ENCODE results near the gene SLC6A1. TPM values are rescaled to one million over a fixed set of nuclear protein-coding genes. Genes with fewer than 3 reads are reported as not detected.

SLC6A1 gene
- total RNA-seq, 2 experiments from 2014 or later: not detected

- ChIA-PET POLR2A (interaction anchor here (0.6 kb wide), 2 partner anchors 354 to 1960 kb away, joined by 3 to 4 read pairs; no protein-coding TSS in a partner anchor), CTCF (ENCODE audit: unreplicated experiment) (no interaction called here)
- Histone ChIP-seq H3K4me3 (ENCODE audit: low read depth, low read length, poor library complexity, severe bottlenecking) (no peak overlapping the region), H4K20me1 (ENCODE audit: insufficient read depth, low read length) (no peaks in the 10 kb centered on the region), H3K36me3 (ENCODE audit: insufficient read depth, low read length) (no peaks in the 10 kb centered on the region), H3K79me2 (ENCODE audit: insufficient read depth, low read depth, low read length) (no peaks in the 10 kb centered on the region), H3K9me3 (ENCODE audit: low read length) (no peaks in the 10 kb centered on the region), H3K27ac (ENCODE audit: low read depth, low read length, poor library complexity, severe bottlenecking) (no peak overlapping the region), H2AFZ (ENCODE audit: low read length) (no peak overlapping the region), H3K4me1 (ENCODE audit: insufficient read depth, low read length, poor library complexity, severe bottlenecking) (no peaks in the 10 kb centered on the region), H3K4me2 (ENCODE audit: low read length) (no peak overlapping the region), H3K9me2 (ENCODE audit: insufficient read depth, low read length) (no peaks in the 10 kb centered on the region)
- BruUV-seq (replicated peaks): no TSS peak
- DNase-seq (ENCODE audit: low spot score): no peak
- intact Hi-C loops (cut with micrococcal nuclease; ENCODE audit: unreplicated experiment): loop anchor here (5.0 kb wide), 1 partner anchor 224 kb away; no protein-coding TSS in a partner anchor
- no peak for TF ChIP-seq EZH2phosphoT487 (IDR thresholded peaks at IDR 0.05; ENCODE audit: borderline replicate concordance, low read depth, low read length)
- TF ChIP-seq, protein P1, sequence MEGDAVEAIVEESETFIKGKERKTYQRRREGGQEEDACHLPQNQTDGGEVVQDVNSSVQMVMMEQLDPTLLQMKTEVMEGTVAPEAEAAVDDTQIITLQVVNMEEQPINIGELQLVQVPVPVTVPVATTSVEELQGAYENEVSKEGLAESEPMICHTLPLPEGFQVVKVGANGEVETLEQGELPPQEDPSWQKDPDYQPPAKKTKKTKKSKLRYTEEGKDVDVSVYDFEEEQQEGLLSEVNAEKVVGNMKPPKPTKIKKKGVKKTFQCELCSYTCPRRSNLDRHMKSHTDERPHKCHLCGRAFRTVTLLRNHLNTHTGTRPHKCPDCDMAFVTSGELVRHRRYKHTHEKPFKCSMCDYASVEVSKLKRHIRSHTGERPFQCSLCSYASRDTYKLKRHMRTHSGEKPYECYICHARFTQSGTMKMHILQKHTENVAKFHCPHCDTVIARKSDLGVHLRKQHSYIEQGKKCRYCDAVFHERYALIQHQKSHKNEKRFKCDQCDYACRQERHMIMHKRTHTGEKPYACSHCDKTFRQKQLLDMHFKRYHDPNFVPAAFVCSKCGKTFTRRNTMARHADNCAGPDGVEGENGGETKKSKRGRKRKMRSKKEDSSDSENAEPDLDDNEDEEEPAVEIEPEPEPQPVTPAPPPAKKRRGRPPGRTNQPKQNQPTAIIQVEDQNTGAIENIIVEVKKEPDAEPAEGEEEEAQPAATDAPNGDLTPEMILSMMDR (conservative IDR thresholded peaks at IDR 0.05; ENCODE audit: low read length): no peak
Measured at GRCh38 chr3:10981031-10981430, 11.5 kb upstream of the SLC6A1 start.

GRCh38 chr3:10981961-10982360, 10.6 kb upstream of the SLC6A1 start:
- no peaks in the 10 kb centered on the region for H3K4me1 ChIP-seq (ENCODE audit: insufficient read depth, low read length, poor library complexity, severe bottlenecking)
- H3K36me3 ChIP-seq (ENCODE audit: insufficient read depth, low read length): no peaks in the 10 kb centered on the region
- DNase-seq (ENCODE audit: low spot score): no peak
- H4K20me1 ChIP-seq (ENCODE audit: insufficient read depth, low read length): no peaks in the 10 kb centered on the region
- no peak overlapping the region for H2AFZ ChIP-seq (ENCODE audit: low read length)
- no peaks in the 10 kb centered on the region for H3K9me2 ChIP-seq (ENCODE audit: insufficient read depth, low read length)
- no peak overlapping the region for H3K4me3 ChIP-seq (ENCODE audit: low read depth, low read length, poor library complexity, severe bottlenecking)
- TF ChIP-seq EZH2phosphoT487 (IDR thresholded peaks at IDR 0.05; ENCODE audit: borderline replicate concordance, low read depth, low read length): no peak
- TF ChIP-seq, protein P1 (conservative IDR thresholded peaks at IDR 0.05; ENCODE audit: low read length): no peak
- no peak overlapping the region for H3K27ac ChIP-seq (ENCODE audit: low read depth, low read length, poor library complexity, severe bottlenecking)
- POLR2A ChIA-PET: interaction anchor here (0.9 kb wide), 1 partner anchor 22 kb away, joined by 3 read pairs; no protein-coding TSS in a partner anchor
- H3K9me3 ChIP-seq (ENCODE audit: low read length): no peaks in the 10 kb centered on the region
- intact Hi-C loops (cut with micrococcal nuclease; ENCODE audit: unreplicated experiment): loop anchor here (5.0 kb wide), 1 partner anchor 225 kb away; no protein-coding TSS in a partner anchor
- H3K4me2 ChIP-seq (ENCODE audit: low read length): no peak overlapping the region
- CTCF ChIA-PET (ENCODE audit: unreplicated experiment): no interaction called here
- no peaks in the 10 kb centered on the region for H3K79me2 ChIP-seq (ENCODE audit: insufficient read depth, low read depth, low read length)
- BruUV-seq (replicated peaks): no TSS peak

DNA sequence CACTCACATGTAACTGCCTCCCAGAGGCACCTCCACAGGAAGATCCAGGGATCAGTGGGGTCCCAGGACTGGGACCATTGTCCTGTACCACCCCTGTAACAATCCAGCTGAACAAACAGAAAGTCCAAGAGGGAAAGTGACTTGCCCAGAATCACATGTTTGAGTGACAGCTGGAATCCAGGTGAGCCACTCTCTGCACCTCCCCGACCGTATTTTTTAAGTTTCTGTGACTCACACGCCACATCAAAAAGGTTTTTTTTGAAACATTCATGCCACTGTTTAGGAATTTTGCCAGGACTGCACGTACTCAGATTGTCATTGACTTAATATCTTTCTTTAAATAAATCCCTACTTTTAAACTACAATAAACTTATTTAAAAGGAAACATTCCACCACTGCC, 9.8 kb upstream of the SLC6A1 start:
- no peak overlapping the region for H3K4me3 ChIP-seq (ENCODE audit: low read depth, low read length, poor library complexity, severe bottlenecking)
- H3K9me2 ChIP-seq (ENCODE audit: insufficient read depth, low read length): no peaks in the 10 kb centered on the region
- no peak overlapping the region for H3K4me2 ChIP-seq (ENCODE audit: low read length)
- no peaks in the 10 kb centered on the region for H4K20me1 ChIP-seq (ENCODE audit: insufficient read depth, low read length)
- no TSS peak for BruUV-seq (replicated peaks)
- DNase-seq (ENCODE audit: low spot score): no peak
- H3K27ac ChIP-seq (ENCODE audit: low read depth, low read length, poor library complexity, severe bottlenecking): no peak overlapping the region
- H3K9me3 ChIP-seq (ENCODE audit: low read length): no peaks in the 10 kb centered on the region
- ChIA-PET CTCF (ENCODE audit: unreplicated experiment) (no interaction called here), POLR2A (interaction anchor here (0.7 to 0.9 kb wide), 2 partner anchors 21 to 225 kb away, joined by 3 read pairs; no protein-coding TSS in a partner anchor)
- no peaks in the 10 kb centered on the region for H3K79me2 ChIP-seq (ENCODE audit: insufficient read depth, low read depth, low read length)
- no peaks in the 10 kb centered on the region for H3K4me1 ChIP-seq (ENCODE audit: insufficient read depth, low read length, poor library complexity, severe bottlenecking)
- H2AFZ ChIP-seq (ENCODE audit: low read length): no peak overlapping the region
- no peak for TF ChIP-seq EZH2phosphoT487 (IDR thresholded peaks at IDR 0.05; ENCODE audit: borderline replicate concordance, low read depth, low read length)
- TF ChIP-seq, protein P1 (conservative IDR thresholded peaks at IDR 0.05; ENCODE audit: low read length): no peak
- intact Hi-C loops (cut with micrococcal nuclease; ENCODE audit: unreplicated experiment): loop anchor here (5.0 kb wide), 1 partner anchor 225 kb away; no protein-coding TSS in a partner anchor
- H3K36me3 ChIP-seq (ENCODE audit: insufficient read depth, low read length): no peaks in the 10 kb centered on the region
